ENCODE data around the gene ACSL1. TPM values are rescaled to one million over a fixed set of nuclear protein-coding genes. Genes with fewer than 3 reads are reported as not detected.

Gene ACSL1
- polyA plus RNA-seq, 3 donors: 58.0 to 74.8 (median 70.8) TPM

DNA sequence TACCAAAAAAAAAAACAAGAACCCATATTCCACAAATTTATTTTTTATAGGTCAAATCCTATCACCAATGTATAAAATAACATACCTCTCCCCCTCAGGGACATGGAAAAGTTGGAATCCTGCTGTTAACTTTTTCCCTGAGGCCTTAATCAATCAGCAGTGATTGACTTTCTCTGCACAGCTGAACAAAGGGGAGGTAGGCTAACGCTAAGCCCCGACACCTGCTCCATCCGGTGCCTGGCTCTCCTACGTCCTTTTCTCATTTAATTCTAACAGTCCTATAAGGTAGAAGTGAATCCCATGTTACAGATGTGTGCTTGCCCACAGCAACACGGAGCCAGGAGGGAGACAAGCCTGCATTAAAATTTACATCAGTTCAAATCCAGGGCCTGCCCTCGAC is 94.7 kb downstream of the ACSL1 start:
- no peak for DNase-seq (ENCODE audit: low read depth in 3 of 3, low spot score in 2 of 3)

DNA sequence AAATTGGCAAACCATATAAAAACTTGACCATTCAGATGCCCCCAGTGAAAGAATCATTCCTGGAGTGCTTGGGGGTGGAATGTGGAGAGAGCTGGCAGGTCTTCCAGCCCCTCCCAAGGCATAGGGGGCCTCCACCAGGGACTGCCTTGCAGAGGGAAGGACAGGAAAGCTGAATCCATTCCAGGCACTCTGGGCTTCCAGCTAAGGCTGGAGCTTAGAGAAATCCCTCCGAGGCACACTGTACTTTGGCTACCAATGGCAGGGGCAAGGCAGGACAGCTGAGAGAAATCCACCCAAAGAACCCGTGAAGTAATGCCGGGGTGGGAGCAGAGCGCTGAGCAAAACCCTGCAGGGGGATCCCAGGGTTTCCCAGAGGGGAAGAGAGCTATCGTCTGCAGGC is 95.8 kb downstream of the ACSL1 start:
- no peak for DNase-seq (ENCODE audit: low read depth in 3 of 3, low spot score in 2 of 3)

DNA sequence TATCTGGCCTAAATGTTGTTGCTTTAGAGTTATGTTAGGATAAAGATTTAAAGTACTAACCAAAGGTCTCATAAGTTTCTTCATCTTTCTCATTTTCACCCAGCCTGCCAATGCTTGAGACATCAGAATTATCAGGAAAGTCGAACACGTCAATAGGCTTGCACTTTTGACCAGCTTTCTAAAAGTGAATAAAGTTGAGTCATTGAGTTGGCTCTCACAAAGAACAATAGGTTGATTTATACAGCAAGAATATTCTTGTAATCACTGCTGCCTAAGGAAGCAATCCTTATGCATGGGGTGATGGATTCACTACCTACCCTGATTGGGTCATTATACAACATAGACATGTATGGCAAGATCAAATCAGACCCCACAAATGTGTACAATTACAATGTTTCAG is 96.9 kb downstream of the ACSL1 start:
- DNase-seq (ENCODE audit: low read depth in 3 of 3, low spot score in 2 of 3): no peak

DNA sequence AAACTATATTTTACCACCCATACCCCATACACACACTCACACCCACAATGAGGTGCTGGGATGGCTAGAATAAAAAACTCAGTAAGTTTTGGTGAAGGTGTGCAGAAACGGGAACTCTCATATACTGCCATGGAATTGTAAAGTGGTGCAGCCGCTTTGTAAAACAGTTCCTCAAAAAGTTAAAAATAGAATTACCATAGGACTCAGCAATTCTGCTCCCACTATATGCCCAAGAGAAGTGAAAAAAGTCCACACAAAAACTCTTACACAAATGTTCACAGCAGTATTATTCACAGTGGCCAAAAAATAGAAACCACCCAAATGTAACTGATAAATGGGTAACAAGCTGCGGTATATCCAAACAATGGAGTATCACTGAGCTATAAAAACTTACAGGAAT is 98.3 kb downstream of the ACSL1 start:
- no peak for DNase-seq (ENCODE audit: low read depth in 3 of 3, low spot score in 2 of 3)

DNA sequence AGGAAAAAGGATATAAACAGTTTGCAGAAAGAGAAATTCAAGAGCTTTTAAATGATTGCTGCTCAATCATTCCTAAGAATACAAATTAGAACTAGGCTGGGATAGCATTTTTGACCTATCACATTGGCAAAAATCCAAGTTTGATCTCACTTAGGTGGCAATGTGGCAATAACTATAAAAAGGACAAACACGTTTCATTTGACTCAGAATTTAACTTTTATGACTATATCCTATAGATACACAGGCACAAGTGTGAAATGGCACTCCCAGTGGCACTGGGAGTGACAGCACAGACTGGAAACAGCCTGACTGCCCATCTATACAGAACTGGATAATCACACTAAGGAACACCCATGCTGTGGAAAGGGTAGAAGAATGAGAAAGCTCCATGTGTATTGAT is 103.0 kb downstream of the ACSL1 start:
- DNase-seq (ENCODE audit: low read depth in 3 of 3, low spot score in 2 of 3): no peak

DNA sequence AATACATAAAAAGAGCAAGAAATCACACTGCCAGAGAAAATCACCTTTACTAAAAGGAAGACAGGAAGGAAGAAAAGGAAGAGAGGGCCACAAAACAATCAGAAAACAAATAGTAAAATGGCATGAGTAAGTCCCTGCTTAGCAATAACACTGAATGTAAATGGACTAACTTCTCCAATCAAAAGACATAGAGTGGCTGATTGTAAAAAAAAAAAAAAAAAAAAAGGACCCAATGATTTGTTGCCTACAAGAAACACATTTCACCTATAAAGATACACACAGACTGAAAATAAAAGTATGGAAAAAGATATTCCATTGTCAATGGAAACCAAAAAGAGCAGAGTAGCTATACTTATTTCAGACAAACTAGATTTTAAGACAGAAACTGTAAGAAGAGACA is 104.5 kb downstream of the ACSL1 start:
- DNase-seq (ENCODE audit: low read depth in 3 of 3, low spot score in 2 of 3): no peak

DNA sequence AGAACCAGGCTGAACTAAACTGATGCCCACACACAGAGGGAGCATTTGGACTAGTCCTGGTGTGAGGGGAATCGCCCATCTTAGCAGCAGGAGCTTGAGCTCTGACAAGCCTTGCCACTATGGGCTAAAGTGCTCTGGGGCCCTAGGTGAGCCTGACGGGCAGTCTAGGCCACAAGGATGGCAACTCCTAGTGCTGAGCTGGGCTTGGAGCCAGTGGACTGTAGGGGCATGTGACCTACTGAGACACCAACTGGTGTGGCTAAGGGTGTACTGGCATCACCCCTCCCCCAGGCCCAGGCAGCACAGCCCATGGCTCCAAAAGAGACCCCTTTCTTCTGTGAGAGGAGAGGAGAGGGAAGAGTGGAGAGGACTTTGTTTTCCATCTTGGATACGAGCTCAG is 106.4 kb downstream of the ACSL1 start:
- no peak for DNase-seq (ENCODE audit: low read depth in 3 of 3, low spot score in 2 of 3)

DNA sequence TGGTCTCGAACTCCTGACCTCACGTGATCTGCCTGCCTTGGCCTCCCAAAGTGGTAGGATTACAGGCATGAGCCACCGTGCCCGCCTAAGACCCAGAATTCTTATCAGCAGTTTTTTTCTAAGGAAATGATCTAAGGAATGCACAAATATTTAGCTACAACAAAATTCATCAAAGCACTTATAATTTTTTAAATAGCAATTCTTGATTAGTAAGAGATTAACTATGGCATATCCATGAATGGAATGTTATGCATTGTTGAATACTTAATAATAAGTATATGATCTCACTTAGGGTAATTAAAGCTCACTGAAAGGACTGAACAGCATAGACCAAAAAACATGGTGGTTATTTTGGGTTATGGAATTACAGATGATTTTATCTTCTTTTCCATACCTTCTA is 110.2 kb downstream of the ACSL1 start:
- DNase-seq (ENCODE audit: low read depth in 3 of 3, low spot score in 2 of 3): no peak

DNA sequence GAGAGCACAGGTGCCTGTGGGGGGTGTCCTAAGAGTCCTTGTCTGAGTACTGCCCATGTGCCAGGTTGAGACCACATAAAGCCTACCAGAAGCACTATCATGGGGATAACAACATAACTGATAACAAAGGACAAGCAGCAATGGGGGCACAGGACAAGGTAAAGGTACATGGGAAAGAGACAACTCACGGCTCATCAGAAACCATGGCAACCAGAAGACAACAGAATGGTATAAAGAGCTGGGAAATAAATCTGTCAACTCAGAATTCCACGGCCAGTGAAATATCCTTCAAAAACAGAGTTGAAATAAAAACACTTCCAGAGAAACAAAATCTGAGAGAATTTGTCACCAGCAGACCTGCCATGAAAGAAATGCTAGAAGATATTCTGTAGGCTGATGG is 111.9 kb downstream of the ACSL1 start:
- DNase-seq (ENCODE audit: low read depth in 3 of 3, low spot score in 2 of 3): no peak

DNA sequence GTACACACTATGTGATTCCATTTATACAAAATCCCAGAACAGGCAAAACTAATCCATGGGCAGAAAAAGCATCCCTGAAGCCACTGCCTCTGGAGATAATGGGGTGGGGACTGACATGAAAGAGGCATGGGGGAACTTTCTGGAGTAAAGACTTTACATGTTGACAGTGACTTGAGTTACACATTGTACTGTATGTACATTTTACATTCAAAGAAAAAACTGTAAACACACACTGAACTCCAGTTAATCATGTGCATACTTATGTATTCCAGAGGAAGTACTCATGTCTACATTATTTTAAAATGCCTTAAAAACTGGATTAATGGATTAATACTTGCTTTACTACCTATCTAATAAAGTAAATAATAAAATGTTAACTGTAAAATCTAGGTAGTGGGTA is 113.4 kb downstream of the ACSL1 start:
- no peak for DNase-seq (ENCODE audit: low read depth in 3 of 3, low spot score in 2 of 3)

DNA sequence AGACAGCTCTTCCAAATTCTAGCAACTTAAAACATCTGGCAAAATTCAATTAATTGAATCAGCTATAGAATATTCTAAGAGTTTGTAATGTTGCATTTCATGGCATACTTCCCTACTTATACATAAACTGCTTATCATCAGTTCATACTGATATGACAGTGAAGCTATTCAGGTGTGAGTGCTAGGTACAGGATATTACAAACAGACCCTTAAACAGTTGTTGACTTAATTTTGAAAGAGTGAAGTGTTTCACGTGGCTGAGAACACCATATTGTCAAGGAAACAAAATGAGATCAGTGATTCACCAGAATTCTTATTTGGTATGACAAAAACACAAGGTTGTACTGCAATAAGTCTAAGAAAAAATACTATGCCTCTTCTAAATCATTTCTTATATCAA is 119.3 kb downstream of the ACSL1 start:
- DNase-seq (ENCODE audit: low read depth in 3 of 3, low spot score in 2 of 3): no peak

DNA sequence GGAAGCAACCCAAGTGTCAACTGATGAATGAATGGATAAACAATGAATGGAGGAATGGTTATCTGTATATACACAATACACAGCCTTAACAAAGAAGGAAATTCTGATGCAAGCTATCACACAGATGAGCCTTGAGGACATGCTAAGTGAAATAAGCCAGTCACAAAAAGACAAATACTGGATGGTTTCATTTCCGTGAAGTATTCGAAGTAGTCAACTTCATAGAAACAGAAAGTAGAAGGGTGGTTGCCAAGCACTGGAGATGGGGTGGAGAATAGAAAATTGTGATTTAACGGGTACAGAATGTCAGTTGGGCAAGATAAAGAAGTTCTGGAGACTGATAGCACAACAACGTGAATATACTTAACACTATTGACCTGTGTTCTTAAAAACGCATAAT is 120.1 kb downstream of the ACSL1 start:
- no peak for DNase-seq (ENCODE audit: low read depth in 3 of 3, low spot score in 2 of 3)

Other genes starting within 250 kb of the ACSL1 start
- 10 to 100 TPM; 35.5 to 39.5 (median 36.1) TPM for gene CASP3, start 176.5 kb downstream of the ACSL1 start, polyA plus RNA-seq (ENCODE audit: insufficient read length in 3 of 3)
- 10 to 100 TPM; 28.0 to 34.5 (median 28.6) TPM for gene PRIMPOL, start 176.2 kb downstream of the ACSL1 start, polyA plus RNA-seq (ENCODE audit: insufficient read length in 3 of 3)
- 10 to 100 TPM; 27.5 to 51.2 (median 43.0) TPM for gene CENPU, start 91.9 kb downstream of the ACSL1 start, polyA plus RNA-seq (ENCODE audit: insufficient read length in 3 of 3)
- not detected for gene HELT, start 192.5 kb upstream of the ACSL1 start, polyA plus RNA-seq (ENCODE audit: insufficient read length in 3 of 3)